Esophagus (tissue), 2 donors: ENCODE data around the gene TMA7. TPM values are rescaled to one million over a fixed set of nuclear protein-coding genes. Genes with fewer than 3 reads are reported as not detected.
A peak's percentile ranks its signal among the peaks of the same experiment; 100 is the strongest.
"Not testable (repeated sequence)": the region's sequence is repeated elsewhere in the genome, so short reads cannot be mapped to it uniquely, and the experiment has no call there.

Source experiments
- H3K27ac ChIP-seq, 2 donors: one replicate each; pipeline ENCODE4 v1.5.1; 2013; ENCODE audit warnings: low read depth in 2 of 2, mild to moderate bottlenecking in 2 of 2, inconsistent platforms in 1 of 2, low read length in 1 of 2, moderate library complexity in 1 of 2
- H3K27me3 ChIP-seq, 2 donors: one replicate each; pipeline ENCODE4 v1.6.1; 2013; ENCODE audit warnings: low read length in 2 of 2, control low read depth in 1 of 2, mild to moderate bottlenecking in 1 of 2; ENCODE audit not compliant: insufficient read depth in 2 of 2, control insufficient read depth in 1 of 2
- H3K36me3 ChIP-seq, 2 donors: one replicate each; pipeline ENCODE4 v1.6.1; 2013; ENCODE audit warnings: low read length in 1 of 2; ENCODE audit not compliant: control insufficient read depth in 2 of 2, insufficient read depth in 2 of 2
- H3K4me1 ChIP-seq, 2 donors: one replicate each; pipeline ENCODE4 v1.6.1; 2013; ENCODE audit warnings: low read length in 1 of 2; ENCODE audit not compliant: control insufficient read depth in 2 of 2, insufficient read depth in 2 of 2
- H3K4me3 ChIP-seq, 2 donors: one replicate each; pipeline ENCODE4 v1.5.1; 2013; ENCODE audit warnings: low read length in 2 of 2, mild to moderate bottlenecking in 2 of 2, low read depth in 1 of 2, moderate library complexity in 1 of 2
- H3K9me3 ChIP-seq, 2 donors: one replicate each; pipeline ENCODE4 v1.6.1; 2013; ENCODE audit warnings: mild to moderate bottlenecking in 2 of 2, low read depth in 1 of 2, low read length in 1 of 2, moderate library complexity in 1 of 2; ENCODE audit not compliant: control insufficient read depth in 2 of 2, insufficient read depth in 1 of 2
- WGBS, 2 donors: extraction: QIAGEN DNeasy Blood & Tissue Kit; methylation state at CpG; one replicate each; pipeline ENCODE4 v1.1.7; 2013; 5-methylcytosine and 5-hydroxymethylcytosine counted together
- polyA plus RNA-seq, 2 donors: library from polyadenylated mRNA; stranded (reverse); fragments of 200-250 nt; gene quantifications; one replicate each; pipeline ENCODE4 v1.2.3, GENCODE V29; 2013
- donor health status: healthy with polysubstance abuse.
- donor health status: Bipolar disorder and iron deficiency.

Gene TMA7
- polyA plus RNA-seq, 2 donors = 364 to 613 TPM

DNA sequence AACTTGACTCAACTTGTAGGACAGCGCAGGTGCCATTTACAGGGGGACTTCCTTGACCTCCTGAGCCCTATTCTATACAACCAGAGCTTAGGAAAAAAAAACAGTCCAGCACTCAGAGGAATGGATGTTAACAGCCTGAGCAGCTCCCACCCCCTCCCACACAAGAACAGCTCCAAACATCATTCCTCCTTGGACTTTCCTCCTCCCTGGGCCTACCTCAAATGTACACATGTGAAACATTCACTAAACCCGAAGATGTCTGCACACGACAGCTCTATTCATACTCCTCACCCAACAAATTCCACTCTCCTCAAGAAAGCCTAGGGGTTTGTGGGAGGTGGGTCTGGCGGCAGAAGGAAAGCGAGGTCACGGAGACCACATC lies 6.0 kb downstream of the TMA7 start:
- H3K4me3 ChIP-seq = peak overlapping the region; percentile 75 to 88
- H3K27ac ChIP-seq = peak overlapping the region; percentile 91 to 92
- 13 to 15% methylated on average over 6 of the region's 6 CpGs for WGBS, 2 donors
- H3K9me3 ChIP-seq = no peaks in the 10 kb centered on the region
- peaks cover 0 to 12% of the 10 kb centered on the region in 2 donors for H3K36me3 ChIP-seq
- no peaks in the 10 kb centered on the region for H3K27me3 ChIP-seq
- peaks cover 0 to 2% of the 10 kb centered on the region in 2 donors for H3K4me1 ChIP-seq

DNA sequence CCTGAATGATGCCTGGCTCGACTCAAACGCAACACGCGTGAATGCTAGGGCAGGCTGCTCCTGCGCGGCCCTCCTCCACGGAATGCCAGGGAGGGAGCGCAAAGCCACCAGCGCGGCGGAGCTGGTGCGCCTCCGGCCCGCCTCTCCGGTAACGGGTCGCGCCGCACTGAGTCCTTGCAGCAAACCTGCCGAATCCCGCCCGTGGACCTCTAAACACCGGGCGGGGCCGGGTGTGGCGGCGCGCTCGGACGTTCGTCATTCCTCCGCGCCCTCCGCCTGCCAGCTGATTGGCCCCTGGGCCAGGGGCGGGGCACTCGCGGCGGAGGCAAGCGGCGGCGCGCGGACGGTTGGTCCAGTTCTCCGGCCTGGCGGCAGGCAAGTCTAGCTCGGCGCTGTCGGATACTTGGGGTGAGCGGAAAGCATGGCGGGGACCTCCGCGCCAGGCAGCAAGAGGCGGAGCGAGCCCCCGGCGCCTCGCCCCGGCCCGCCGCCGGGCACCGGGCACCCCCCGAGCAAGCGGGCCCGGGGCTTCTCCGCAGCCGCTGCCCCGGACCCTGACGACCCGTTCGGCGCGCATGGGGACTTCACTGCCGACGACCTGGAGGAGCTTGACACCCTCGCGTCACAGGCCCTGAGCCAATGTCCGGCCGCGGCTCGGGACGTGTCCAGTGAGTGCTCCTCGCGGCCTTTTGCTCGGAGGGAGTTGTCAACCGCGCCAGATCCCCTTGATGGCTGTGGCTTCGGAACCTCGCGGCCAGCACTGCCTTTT lies 6.6 kb downstream of the TMA7 start, which contains the start of gene ATRIP:
TSS of gene ATRIP (plus strand) at position 313 of the 769 bp plus-strand sequence. CDS start at position 422, 109 bp downstream.
- Histone ChIP-seq H3K36me3 (peaks cover 0 to 12% of the 10 kb centered on the region in 2 donors), H3K9me3 (no peaks in the 10 kb centered on the region), H3K27me3 (no peaks in the 10 kb centered on the region), H3K27ac (peak within 1 kb of the TSS; percentile 91 to 92), H3K4me3 (peak within 1 kb of the TSS; percentile 75 to 88), H3K4me1 (peaks cover 0 to 2% of the 10 kb centered on the region in 2 donors)
- 0 to 1% methylated on average over 80 to 91 of the region's 91 CpGs for WGBS, 2 donors

DNA sequence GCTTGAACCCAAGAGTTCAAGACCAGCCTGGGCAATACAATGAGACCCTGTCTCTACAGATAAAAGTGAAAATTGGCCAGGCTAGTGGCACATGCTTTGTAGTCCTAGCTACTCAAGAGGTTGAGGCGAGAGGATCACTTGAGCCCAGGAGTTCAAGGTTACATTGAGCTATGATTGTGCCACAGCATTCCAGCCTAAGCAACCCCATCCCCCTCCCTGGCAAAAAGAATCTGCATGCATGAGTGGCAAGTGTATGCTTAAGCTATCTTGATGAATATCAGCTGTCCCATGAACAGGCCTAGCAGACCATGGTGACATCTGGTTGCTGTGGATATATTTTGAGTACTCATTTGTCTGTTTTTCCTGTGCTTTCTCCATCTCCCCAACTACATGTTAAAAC lies 11.2 kb downstream of the TMA7 start:
- 79 to 95% methylated on average over 1 of the region's 1 CpG for WGBS, 2 donors
- Histone ChIP-seq H3K4me3 (no peak overlapping the region), H3K27ac (no peak overlapping the region), H3K4me1 (no peaks in the 10 kb centered on the region), H3K27me3 (no peaks in the 10 kb centered on the region), H3K9me3 (no peaks in the 10 kb centered on the region), H3K36me3 (peaks cover 2 to 4% of the 10 kb centered on the region in 2 donors)

DNA sequence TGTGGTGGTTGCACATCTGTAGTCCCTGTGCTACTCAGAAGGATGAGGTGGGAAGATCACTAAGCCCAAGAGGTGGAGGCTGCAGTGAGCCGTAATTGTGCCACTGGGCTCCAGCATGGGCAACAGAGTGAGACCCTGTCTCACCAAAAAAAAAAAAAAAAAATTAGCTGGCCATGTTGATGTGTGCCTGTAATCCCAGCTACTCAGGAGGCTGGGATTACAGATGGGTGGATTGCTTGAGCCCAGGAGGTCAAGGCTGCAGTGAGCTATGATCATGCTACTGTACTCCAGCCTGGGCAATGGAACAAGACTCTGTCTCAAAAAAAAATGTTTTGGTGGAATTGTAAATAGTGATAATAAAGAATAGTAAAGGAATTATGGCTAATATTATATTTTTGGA lies 16.4 kb downstream of the TMA7 start:
- peaks cover 17 to 21% of the 10 kb centered on the region in 2 donors for H3K36me3 ChIP-seq
- H3K4me3 ChIP-seq = no peak overlapping the region
- no peaks in the 10 kb centered on the region for H3K4me1 ChIP-seq
- WGBS, 2 donors = 96 to 100% methylated on average over 1 of the region's 1 CpG
- no peaks in the 10 kb centered on the region for H3K27me3 ChIP-seq
- no peaks in the 10 kb centered on the region for H3K9me3 ChIP-seq
- no peak overlapping the region for H3K27ac ChIP-seq

DNA sequence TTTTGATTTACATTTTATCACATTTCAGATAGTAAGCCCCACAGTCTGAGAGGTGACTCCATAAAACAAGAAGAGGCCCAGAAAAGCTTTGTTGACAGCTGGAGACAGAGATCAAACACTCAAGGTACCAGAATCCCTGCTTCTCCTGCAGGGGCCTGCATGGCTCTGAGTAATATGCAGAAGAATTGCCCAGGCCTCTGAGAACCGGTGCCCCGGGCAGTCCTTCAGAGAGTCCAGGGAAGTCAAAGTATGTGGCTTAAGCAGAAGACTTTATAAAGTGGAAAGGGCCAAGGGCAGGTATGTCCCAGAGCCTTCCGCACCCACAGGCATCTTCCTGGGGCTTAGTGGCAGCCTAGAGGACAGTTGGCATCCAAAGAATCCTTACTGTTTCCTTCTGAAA lies 19.3 kb downstream of the TMA7 start:
- WGBS, 2 donors = 68 to 82% methylated on average over 3 of the region's 3 CpGs
- H3K36me3 ChIP-seq = peaks cover 17 to 18% of the 10 kb centered on the region in 2 donors
- H3K4me1 ChIP-seq = no peaks in the 10 kb centered on the region
- no peaks in the 10 kb centered on the region for H3K9me3 ChIP-seq
- no peaks in the 10 kb centered on the region for H3K27me3 ChIP-seq
- no peak overlapping the region for H3K4me3 ChIP-seq
- no peak overlapping the region for H3K27ac ChIP-seq

DNA sequence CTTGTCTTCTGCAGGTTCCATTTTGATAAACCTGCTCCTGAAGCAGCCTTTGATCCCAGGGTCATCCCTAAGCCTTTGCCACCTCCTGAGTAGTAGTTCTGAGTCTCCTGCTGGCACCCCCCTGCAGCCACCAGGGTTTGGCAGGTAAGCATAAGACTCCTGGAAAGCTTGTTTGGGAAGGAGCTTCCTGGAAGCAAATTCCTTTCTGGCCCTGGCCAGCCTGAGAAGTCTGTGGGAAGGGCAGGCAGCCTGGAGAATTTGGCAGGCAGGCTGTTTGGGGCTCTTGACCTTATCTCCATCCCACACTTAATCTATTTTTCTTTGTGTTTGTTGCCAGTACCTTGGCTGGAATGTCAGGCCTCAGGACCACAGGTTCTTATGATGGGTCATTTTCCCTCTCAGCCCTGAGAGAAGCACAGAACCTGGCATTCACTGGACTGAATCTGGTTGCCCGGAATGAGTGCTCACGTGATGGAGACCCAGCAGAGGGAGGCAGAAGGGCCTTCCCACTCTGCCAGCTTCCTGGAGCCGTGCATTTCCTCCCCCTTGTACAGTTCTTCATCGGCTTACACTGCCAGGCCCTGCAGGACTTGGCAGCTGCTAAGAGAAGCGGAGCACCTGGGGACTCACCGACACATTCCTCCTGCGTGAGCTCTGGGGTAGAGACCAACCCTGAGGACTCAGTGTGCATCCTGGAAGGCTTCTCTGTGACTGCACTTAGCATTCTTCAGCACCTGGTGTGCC lies 19.9 kb downstream of the TMA7 start:
- H3K27me3 ChIP-seq = no peaks in the 10 kb centered on the region
- peaks cover 0 to 4% of the 10 kb centered on the region in 2 donors for H3K4me1 ChIP-seq
- H3K4me3 ChIP-seq = no peak overlapping the region
- H3K27ac ChIP-seq = no peak overlapping the region
- no peaks in the 10 kb centered on the region for H3K9me3 ChIP-seq
- peaks cover 17 to 23% of the 10 kb centered on the region in 2 donors for H3K36me3 ChIP-seq
- whole genome bisulfite sequencing, 2 donors = 56 to 67% methylated on average over 7 of the region's 7 CpGs

DNA sequence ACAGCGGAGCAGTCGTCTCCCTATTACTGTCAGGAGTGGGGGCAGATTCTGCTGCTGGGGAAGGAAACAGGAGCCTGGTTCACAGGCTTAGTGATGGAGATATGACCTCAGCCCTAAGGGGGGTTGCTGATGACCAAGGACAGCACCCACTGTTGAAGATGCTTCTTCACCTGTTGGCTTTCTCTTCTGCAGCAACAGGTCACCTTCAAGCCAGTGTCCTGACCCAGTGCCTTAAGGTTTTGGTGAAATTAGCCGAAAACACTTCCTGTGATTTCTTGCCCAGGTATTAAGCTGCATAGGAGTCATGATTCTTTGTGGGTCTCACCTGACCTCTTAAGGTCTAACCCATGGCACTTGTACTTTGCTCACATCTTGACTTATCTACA lies 20.5 kb downstream of the TMA7 start:
- WGBS, 2 donors = 72 to 83% methylated on average over 3 of the region's 3 CpGs
- no peak overlapping the region for H3K4me3 ChIP-seq
- H3K36me3 ChIP-seq = peaks cover 16 to 23% of the 10 kb centered on the region in 2 donors
- no peaks in the 10 kb centered on the region for H3K27me3 ChIP-seq
- peaks cover 0 to 10% of the 10 kb centered on the region in 2 donors for H3K4me1 ChIP-seq
- no peaks in the 10 kb centered on the region for H3K9me3 ChIP-seq
- no peak overlapping the region for H3K27ac ChIP-seq

DNA sequence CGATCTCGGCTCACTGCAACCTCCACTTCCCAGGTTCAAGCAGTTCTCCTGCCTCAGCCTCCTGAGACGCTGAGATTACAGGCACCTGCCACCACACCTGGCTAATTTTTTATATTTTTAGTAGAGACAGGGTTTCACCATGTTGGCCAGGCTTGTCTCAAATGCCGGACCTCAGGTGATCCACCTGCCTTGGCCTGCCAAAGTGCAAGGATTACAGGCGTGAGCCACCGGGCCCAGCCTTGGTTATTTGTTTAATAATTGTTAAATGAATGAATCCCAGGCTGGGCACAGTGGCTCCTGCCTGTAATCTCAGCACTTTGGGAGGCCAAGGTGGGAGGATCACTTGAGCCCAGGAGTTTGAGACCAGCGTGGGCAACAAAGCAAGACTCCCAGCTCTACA lies 21.7 kb downstream of the TMA7 start:
- peaks cover 16 to 23% of the 10 kb centered on the region in 2 donors for H3K36me3 ChIP-seq
- H3K27me3 ChIP-seq, H3K9me3 ChIP-seq, H3K27ac ChIP-seq, H3K4me3 ChIP-seq: not testable (repeated sequence)
- 83 to 84% methylated on average over 7 of the region's 7 CpGs for WGBS, 2 donors
- H3K4me1 ChIP-seq = peaks cover 0 to 14% of the 10 kb centered on the region in 2 donors

DNA sequence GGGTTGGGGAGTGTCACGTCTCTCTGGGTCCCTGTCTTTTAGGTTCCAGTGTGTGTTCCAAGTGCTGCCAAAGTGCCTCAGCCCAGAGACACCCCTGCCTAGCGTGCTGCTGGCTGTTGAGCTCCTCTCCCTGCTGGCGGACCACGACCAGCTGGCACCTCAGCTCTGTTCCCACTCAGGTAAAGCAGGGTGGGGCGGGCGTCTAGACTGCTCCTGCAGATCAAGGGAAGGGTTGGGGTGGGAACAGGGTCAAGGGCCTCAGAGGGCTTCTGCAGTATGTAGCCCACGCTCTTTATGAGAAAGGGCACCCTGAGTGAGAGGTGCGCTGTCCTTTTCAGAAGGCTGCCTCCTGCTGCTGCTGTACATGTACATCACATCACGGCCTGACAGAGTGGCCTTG lies 23.6 kb downstream of the TMA7 start:
- Histone ChIP-seq H3K36me3 (peaks cover 23 to 30% of the 10 kb centered on the region in 2 donors), H3K4me3 (no peak overlapping the region), H3K27me3 (no peaks in the 10 kb centered on the region), H3K4me1 (peaks cover 9 to 29% of the 10 kb centered on the region in 2 donors), H3K9me3 (no peaks in the 10 kb centered on the region), H3K27ac (no peak overlapping the region)
- 73 to 80% methylated on average over 9 of the region's 9 CpGs for WGBS, 2 donors
